ENCODE measurements around the gene DNAH5.

DNAH5 gene

DNA sequence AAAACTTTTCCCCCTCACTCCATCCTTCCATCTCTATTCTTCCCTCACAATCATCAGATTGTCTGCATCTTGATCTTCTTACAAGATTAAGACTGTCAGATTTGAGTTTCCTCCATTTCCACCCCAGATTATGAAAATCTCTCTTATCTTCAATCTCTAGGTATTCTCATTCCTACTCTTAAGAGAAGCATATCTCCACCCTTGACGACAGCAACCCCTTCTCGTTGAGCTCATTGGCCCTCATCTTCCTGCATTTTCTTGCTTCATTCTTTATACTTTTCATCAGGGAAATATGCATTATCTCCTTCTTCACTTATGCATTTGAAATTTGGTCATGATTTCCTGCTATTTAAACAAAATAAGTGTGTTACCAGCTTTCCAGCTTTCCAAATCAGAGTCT lies 301.3 kb downstream of the DNAH5 start:
- FAIRE-seq (no peak), DNase-seq (ENCODE audit: insufficient read length, low spot score) (no peak)
